GM12874 (cell line): ENCODE data around the gene MMP19.

Source experiments
- TF ChIP-seq, protein P1 (sequence below): IDR thresholded peaks from 2 replicates; pipeline ENCODE4 v1.5.1; 2011; ENCODE audit warnings: low read depth, mild to moderate bottlenecking, control low read depth, low read length, moderate library complexity; ENCODE audit not compliant: insufficient read depth

MMP19 gene

DNA sequence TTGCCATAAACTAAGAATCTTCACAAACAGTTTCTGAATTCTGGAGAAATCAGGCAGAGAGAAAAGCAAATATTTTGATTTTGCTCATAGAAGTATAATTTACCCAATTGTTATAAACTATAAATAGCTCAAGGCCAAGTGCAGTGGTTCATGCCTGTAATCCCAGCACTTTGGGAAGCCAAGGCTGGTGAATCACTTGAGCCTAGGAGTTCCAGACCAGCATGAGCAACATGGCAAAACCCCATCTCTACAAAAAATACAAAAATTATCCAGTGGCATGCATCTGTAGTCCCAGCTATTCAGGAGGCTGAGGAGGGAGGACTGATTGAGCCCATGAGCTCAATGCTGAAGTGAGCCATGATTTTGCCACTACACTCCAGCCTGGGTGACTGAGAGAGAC, 19.6 kb upstream of the MMP19 start:
- TF ChIP-seq, protein P1, sequence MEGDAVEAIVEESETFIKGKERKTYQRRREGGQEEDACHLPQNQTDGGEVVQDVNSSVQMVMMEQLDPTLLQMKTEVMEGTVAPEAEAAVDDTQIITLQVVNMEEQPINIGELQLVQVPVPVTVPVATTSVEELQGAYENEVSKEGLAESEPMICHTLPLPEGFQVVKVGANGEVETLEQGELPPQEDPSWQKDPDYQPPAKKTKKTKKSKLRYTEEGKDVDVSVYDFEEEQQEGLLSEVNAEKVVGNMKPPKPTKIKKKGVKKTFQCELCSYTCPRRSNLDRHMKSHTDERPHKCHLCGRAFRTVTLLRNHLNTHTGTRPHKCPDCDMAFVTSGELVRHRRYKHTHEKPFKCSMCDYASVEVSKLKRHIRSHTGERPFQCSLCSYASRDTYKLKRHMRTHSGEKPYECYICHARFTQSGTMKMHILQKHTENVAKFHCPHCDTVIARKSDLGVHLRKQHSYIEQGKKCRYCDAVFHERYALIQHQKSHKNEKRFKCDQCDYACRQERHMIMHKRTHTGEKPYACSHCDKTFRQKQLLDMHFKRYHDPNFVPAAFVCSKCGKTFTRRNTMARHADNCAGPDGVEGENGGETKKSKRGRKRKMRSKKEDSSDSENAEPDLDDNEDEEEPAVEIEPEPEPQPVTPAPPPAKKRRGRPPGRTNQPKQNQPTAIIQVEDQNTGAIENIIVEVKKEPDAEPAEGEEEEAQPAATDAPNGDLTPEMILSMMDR, result no peak

- TF ChIP-seq, protein P1, result no peak
Measured at GRCh38 chr12:55861871-55862270, 19.1 kb upstream of the MMP19 start.

GRCh38 chr12:55861396-55861795, 18.7 kb upstream of the MMP19 start:
- TF ChIP-seq, protein P1, result no peak

DNA sequence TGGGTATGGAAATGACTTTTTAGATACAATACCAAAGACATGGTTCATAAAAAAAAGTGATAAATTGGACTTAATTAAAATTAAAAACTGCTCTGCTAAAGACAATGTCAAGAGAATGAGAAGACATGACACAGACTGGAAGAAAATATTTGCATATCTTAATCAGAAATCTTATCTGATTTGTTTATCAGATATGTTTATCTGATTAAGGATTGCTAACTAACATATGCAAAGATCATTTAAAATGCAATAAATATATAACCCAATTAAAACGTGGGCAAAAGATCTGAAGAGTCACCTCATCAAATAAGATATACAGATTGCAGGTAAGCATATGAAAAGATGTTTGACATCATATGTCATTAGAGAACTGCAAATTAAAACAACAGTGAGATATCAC, 10.0 kb upstream of the MMP19 start:
- TF ChIP-seq, protein P1, result no peak

- TF ChIP-seq, protein P1, result no peak
Measured at GRCh38 chr12:55850893-55851292, 8.2 kb upstream of the MMP19 start.

DNA sequence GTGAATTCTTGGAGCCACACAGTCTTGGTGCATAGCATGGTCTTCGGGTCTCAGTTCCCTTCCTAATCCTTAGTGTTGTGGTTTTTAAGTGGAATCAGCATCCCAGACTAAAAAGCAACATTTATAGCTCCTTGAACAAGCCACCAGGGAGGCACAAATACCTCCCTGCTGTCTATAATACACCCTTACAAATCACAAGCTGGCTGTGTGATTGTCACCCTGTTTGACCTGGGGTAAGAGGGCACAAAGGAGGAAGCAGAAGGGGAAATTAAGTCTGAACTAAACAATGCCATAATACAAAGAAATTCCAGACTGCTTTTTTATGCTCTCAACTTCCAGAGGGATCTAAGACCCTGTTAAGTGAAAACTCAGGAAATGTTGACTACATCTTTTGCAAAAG, 7.7 kb upstream of the MMP19 start:
- TF ChIP-seq, protein P1, result no peak

DNA sequence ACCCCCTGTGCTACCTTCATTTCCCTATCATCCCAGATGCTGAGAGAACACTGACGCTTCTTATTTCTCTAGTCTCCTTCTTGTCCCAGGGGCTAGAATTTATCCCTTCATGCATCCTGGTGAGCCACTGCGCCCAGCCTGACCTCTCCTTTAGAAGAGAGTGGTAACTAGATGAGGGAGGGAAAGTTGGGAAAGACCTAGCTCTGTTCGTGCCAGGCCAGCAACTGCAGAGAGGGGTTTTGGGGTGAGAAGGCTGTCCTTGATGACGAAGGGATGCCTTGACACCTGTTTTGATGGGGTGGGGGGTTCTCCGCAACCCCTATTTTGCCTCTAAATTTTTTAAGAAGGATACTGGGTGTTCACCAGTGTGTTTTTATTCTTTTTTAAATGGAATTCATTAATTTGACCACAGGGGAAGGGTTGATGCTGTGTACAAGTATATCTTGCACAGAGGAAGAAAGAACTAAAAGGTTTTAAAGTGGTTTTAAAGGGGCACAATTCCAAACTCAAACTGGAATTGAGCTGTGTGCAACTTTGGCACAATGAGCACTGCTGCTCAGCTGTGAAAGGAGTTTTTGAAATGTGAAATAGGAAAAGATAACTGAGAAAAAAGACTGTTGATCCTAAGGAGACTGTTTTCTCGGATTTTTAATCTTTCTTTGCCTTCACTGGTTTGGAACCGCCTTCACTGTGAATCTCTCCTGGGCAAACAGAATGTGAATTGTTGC, 7.0 kb upstream of the MMP19 start:
- TF ChIP-seq, protein P1, result no peak
